ENCODE measurements around the gene STK39.

STK39 gene

GRCh38 chr2:168155680-168156079, 91.7 kb downstream of the STK39 start:
- no peak for DNase-seq

GRCh38 chr2:168155046-168155445, 92.3 kb downstream of the STK39 start:
- DNase-seq = no peak

GRCh38 chr2:168152902-168153530, 94.4 kb downstream of the STK39 start:
- DNase-seq = no peak

GRCh38 chr2:168149986-168150385, 97.4 kb downstream of the STK39 start:
- no peak for DNase-seq

GRCh38 chr2:168149150-168149974, 98.0 kb downstream of the STK39 start:
- no peak for DNase-seq

GRCh38 chr2:168147830-168148794, 99.3 kb downstream of the STK39 start:
- DNase-seq = no peak

GRCh38 chr2:168146892-168147810, 100.2 kb downstream of the STK39 start:
- DNase-seq = no peak

- no peak for DNase-seq
Observed at GRCh38 chr2:168145426-168146310, 101.7 kb downstream of the STK39 start.

GRCh38 chr2:168145011-168145410, 102.4 kb downstream of the STK39 start:
- DNase-seq = no peak

- DNase-seq = no peak
Observed at GRCh38 chr2:168143813-168144212, 103.6 kb downstream of the STK39 start.

- DNase-seq = no peak
Observed at GRCh38 chr2:168140892-168141291, 106.5 kb downstream of the STK39 start.

- no peak for DNase-seq
Observed at GRCh38 chr2:168139852-168140251, 107.5 kb downstream of the STK39 start.

GRCh38 chr2:168138901-168139300, 108.5 kb downstream of the STK39 start:
- DNase-seq = no peak

GRCh38 chr2:168138374-168138773, 109.0 kb downstream of the STK39 start:
- DNase-seq = no peak

- DNase-seq = no peak
Observed at GRCh38 chr2:168137510-168138180, 109.8 kb downstream of the STK39 start.

- DNase-seq = peak; percentile 71
Observed at GRCh38 chr2:168136392-168136977, 110.9 kb downstream of the STK39 start.

GRCh38 chr2:168135630-168136029, 111.8 kb downstream of the STK39 start:
- DNase-seq = no peak

- no peak for DNase-seq
Observed at GRCh38 chr2:168135121-168135520, 112.3 kb downstream of the STK39 start.

- no peak for DNase-seq
Observed at GRCh38 chr2:168134485-168134884, 112.9 kb downstream of the STK39 start.

- DNase-seq = no peak
Observed at GRCh38 chr2:168132389-168132788, 115.0 kb downstream of the STK39 start.

Measured in OCI-M1 (cell line).